Endothelial cell (in vitro differentiated cells): ENCODE measurements around the gene TSPAN15. TPM values are rescaled to one million over a fixed set of nuclear protein-coding genes. Genes with fewer than 3 reads are reported as not detected.

Source experiments
- DNase-seq: peaks from one replicate; pipeline ENCODE4 v3.0.0; 2021; ENCODE audit warnings: low spot score
- H3K27ac Mint-ChIP-seq: one replicate; pipeline ENCODE4 v1.8.0; 2021; ENCODE audit warnings: mixed read lengths, inconsistent platforms; ENCODE audit not compliant: unreplicated experiment
- H3K27me3 Mint-ChIP-seq: one replicate; pipeline ENCODE4 v1.8.0; 2021; ENCODE audit warnings: mild to moderate bottlenecking, moderate library complexity, mixed read lengths, inconsistent platforms; ENCODE audit not compliant: unreplicated experiment
- H3K36me3 Mint-ChIP-seq: one replicate; pipeline ENCODE4 v1.8.0; 2021; ENCODE audit warnings: mild to moderate bottlenecking, low read depth, mixed read lengths, inconsistent platforms; ENCODE audit not compliant: unreplicated experiment
- H3K4me1 Mint-ChIP-seq: one replicate; pipeline ENCODE4 v1.8.0; 2021; ENCODE audit warnings: mild to moderate bottlenecking, mixed read lengths, inconsistent platforms; ENCODE audit not compliant: unreplicated experiment
- H3K4me3 Mint-ChIP-seq: one replicate; pipeline ENCODE4 v1.8.0; 2021; ENCODE audit warnings: mild to moderate bottlenecking, mixed read lengths, inconsistent platforms; ENCODE audit not compliant: unreplicated experiment
- H3K9me3 Mint-ChIP-seq: one replicate; pipeline ENCODE4 v1.8.0; 2021; ENCODE audit warnings: mixed read lengths, inconsistent platforms; ENCODE audit not compliant: unreplicated experiment
- total RNA-seq: library from RNA; stranded (reverse); fragmentation: NEBNext Ultra II Directional; extraction: Animal tissue kit (Norgen Biotek cat#: 25700); gene quantifications from one replicate; pipeline ENCODE4 v1.2.1, GENCODE V29; 2021; ENCODE audit not compliant: unreplicated experiment
- TF ChIP-seq, protein P1 (sequence below): fragments of 200-600 bp; sonication (generic); IDR thresholded peaks from one replicate; pipeline ENCODE4 v1.5.0; 2021; ENCODE audit warnings: antibody characterized with exemption; ENCODE audit not compliant: unreplicated experiment

Gene TSPAN15
- total RNA-seq, 1 donor from 2014 or later = 195 TPM

DNA sequence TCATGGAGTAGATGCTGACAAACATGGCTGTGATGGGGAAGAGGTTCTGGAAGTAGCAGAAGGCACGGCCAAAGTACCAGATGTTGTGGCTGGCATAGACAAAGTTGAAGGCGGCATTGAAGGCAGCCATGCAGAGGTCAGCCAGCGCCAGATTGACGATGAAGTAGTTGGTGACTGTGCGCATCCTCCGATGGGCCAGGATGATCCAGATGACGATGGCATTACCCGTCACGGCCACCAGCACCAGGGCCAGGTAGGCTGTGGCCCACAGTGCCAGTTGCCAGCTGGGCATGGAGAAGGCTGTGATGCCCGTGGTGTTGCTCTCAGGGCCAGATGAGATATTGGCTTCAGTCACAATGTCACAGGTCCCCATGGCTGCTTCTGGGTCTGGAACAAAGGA is 35.3 kb upstream of the TSPAN15 start:
- DNase-seq = no peak
- H3K27me3 Mint-ChIP-seq = peaks cover 7% of the 10 kb centered on the region
- no peaks in the 10 kb centered on the region for H3K36me3 Mint-ChIP-seq
- peaks cover 3% of the 10 kb centered on the region for H3K4me1 Mint-ChIP-seq
- H3K27ac Mint-ChIP-seq = no peak overlapping the region
- H3K4me3 Mint-ChIP-seq = no peak overlapping the region
- H3K9me3 Mint-ChIP-seq = no peaks in the 10 kb centered on the region
- TF ChIP-seq, protein P1, sequence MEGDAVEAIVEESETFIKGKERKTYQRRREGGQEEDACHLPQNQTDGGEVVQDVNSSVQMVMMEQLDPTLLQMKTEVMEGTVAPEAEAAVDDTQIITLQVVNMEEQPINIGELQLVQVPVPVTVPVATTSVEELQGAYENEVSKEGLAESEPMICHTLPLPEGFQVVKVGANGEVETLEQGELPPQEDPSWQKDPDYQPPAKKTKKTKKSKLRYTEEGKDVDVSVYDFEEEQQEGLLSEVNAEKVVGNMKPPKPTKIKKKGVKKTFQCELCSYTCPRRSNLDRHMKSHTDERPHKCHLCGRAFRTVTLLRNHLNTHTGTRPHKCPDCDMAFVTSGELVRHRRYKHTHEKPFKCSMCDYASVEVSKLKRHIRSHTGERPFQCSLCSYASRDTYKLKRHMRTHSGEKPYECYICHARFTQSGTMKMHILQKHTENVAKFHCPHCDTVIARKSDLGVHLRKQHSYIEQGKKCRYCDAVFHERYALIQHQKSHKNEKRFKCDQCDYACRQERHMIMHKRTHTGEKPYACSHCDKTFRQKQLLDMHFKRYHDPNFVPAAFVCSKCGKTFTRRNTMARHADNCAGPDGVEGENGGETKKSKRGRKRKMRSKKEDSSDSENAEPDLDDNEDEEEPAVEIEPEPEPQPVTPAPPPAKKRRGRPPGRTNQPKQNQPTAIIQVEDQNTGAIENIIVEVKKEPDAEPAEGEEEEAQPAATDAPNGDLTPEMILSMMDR = no peak

DNA sequence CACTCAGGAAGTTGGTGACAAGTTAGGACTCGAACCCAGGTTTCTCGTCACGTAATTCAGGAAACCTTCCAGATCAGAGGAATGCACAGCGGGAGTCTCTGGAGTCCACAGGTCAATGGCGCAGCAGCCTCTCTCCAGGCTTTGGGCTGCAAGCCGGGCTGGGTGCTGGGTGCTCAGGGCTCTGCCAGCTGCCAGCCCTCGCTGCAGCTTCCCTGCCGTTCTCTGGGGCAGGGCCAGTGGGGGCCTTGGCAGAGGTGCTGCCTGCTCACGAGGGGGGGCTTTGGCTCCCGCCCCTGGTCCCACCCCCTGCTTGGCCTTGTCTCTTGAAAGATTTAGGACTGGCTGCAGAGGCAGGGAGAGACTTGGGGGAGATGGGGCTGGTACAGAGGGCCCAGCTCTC is 34.6 kb upstream of the TSPAN15 start, which contains the start of gene TACR2:
TACR2 (minus strand) TSS at position 224 of the 400 bp plus-strand sequence. CDS start 595 bp downstream, outside the sequence.
- no peak for DNase-seq
- Mint-ChIP-seq H3K9me3 (no peaks in the 10 kb centered on the region), H3K4me3 (no peak within 1 kb of the TSS), H3K4me1 (peaks cover 3% of the 10 kb centered on the region), H3K36me3 (no peaks in the 10 kb centered on the region), H3K27ac (no peak within 1 kb of the TSS), H3K27me3 (peaks cover 4% of the 10 kb centered on the region)
- TF ChIP-seq, protein P1 = no peak

DNA sequence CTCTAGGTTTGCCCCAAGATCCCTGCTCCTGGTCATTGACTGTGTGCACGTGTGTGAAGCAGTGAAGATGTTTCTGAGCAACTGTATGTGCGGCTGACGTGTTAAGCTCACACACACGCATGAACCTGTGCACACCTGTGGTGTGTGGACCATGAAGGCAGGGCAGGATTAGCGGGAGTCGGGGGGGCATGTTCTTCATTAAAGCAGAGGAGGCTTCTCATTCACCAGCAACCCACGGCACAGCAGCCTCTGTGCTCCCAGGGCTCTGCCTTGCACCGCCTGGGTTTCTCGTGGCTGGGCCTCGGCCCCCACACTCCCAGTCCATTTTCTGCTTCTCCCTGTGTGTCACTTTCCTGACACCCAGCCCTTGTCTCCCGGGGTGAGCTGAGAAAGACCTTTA is 33.7 kb upstream of the TSPAN15 start:
- Mint-ChIP-seq H3K4me3 (no peak overlapping the region), H3K27me3 (peaks cover 5% of the 10 kb centered on the region), H3K9me3 (no peaks in the 10 kb centered on the region), H3K36me3 (no peaks in the 10 kb centered on the region), H3K27ac (no peak overlapping the region), H3K4me1 (peaks cover 3% of the 10 kb centered on the region)
- DNase-seq = no peak
- TF ChIP-seq, protein P1 = no peak

DNA sequence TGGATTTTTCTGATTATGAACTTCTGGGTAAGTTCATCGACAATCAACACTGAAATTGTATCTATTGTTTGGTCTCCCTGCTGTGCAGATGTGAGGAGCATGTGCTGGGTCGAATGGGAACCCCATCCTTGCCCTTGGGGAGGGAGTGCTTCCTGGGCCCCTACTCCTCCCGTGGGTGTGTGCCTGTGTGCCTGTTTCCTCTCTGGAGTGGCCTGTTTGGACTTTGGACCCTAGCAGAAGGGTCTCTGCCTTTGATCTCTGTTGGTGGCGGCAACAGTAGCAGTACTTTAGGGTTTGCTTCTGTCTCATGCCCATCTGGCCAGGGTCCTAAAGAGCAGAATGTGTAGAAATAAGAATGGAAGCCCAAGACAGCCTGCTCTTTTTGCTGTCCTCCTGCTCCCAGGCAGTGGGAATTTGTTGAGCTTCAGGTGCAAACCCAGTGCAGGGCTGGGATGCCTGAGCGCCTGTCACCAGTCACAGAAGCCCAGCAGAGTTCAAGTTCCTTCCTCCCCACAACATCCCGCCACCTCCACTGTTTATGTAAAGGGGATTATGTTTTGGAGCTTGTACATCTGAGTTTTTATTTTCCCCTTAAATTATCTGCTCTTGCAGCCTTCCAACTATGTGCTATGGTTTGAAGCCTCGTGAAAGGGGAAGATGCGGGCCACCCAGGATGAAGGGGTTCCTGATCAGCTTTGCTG is 33.1 kb upstream of the TSPAN15 start:
- no peak for DNase-seq
- Mint-ChIP-seq H3K36me3 (no peaks in the 10 kb centered on the region), H3K9me3 (no peaks in the 10 kb centered on the region), H3K27me3 (peaks cover 7% of the 10 kb centered on the region), H3K4me3 (no peak overlapping the region), H3K27ac (no peak overlapping the region), H3K4me1 (peaks cover 6% of the 10 kb centered on the region)
- TF ChIP-seq, protein P1 = no peak

DNA sequence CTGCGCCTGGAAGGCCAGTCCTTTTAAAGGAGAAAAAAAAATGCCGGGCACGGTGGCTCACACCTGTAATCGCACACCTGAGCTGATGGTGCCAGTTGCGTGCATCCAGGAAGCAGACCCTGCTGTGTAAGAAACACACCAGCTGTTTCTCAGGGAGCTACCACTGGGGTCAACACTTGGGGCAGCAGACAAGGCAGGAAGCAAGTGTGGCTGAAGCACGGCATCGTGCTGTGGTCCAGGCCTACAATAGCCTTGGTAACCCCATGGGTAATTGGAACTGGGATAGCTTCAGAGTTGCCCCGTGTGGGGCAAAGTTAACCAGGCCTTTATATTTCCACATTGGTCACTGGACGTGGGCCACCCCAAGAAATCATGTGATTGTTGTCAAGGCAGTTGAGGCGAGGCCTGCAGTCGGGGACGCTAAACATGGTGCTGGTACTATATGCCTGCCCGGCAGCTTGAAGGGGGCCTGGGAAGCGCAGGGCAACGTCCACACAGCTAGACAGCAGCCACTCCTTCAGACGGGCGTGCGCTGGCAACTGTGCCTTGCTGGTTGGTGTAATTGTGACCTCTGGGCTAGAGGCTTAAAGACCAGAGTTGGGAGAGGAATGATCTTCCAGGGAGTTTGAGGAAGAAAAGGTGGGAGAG is 32.0 kb upstream of the TSPAN15 start:
- no peak overlapping the region for H3K27ac Mint-ChIP-seq
- peaks cover 13% of the 10 kb centered on the region for H3K4me1 Mint-ChIP-seq
- H3K36me3 Mint-ChIP-seq = no peaks in the 10 kb centered on the region
- no peak overlapping the region for H3K4me3 Mint-ChIP-seq
- no peak for DNase-seq
- H3K9me3 Mint-ChIP-seq = no peaks in the 10 kb centered on the region
- H3K27me3 Mint-ChIP-seq = peaks cover 7% of the 10 kb centered on the region
- TF ChIP-seq, protein P1 = no peak
